GM23248 (cell line): ENCODE measurements around the gene SELENOK.

Source experiments
- EZH2 ChIP-seq: fragments of 200-600 bp; sonication (generic); IDR thresholded peaks from 2 replicates; pipeline ENCODE4 v1.6.1; 2018; ENCODE audit warnings: antibody characterized with exemption, mild to moderate bottlenecking; ENCODE audit not compliant: insufficient read depth, poor library complexity, severe bottlenecking
- EZH2phosphoT487 ChIP-seq: fragments of 200-600 bp; sonication (generic); IDR thresholded peaks from 2 replicates; pipeline ENCODE4 v1.6.1; 2018; ENCODE audit warnings: antibody characterized with exemption, moderate library complexity, mild to moderate bottlenecking, low read depth; ENCODE audit not compliant: insufficient read depth

- TF ChIP-seq EZH2 (no peak), EZH2phosphoT487 (no peak)
Observed at GRCh38 chr3:53858096-53858741, 33.4 kb downstream of the SELENOK start.
